Parathyroid adenoma (tissue), 2 donors: Measurements from ENCODE around the gene ALDOC.
"Not testable (repeated sequence)": the region's sequence is repeated elsewhere in the genome, so short reads cannot be mapped to it uniquely, and the experiment has no call there.

Experiments
- H2AFZ ChIP-seq: fragments of 300-600 bp; sonication (generic); one replicate; pipeline ENCODE4 v1.7.0; 2017; ENCODE audit warnings: antibody characterized with exemption, mild to moderate bottlenecking
- H3K27ac ChIP-seq: fragments of 300-600 bp; sonication (generic); one replicate; pipeline ENCODE4 v1.7.0; 2017
- H3K27me3 ChIP-seq: fragments of 300-600 bp; sonication (generic); one replicate; pipeline ENCODE4 v1.7.0; 2017; ENCODE audit warnings: low read length; ENCODE audit not compliant: control insufficient read depth, insufficient read depth
- H3K36me3 ChIP-seq: fragments of 300-600 bp; sonication (generic); one replicate; pipeline ENCODE4 v1.7.0; 2017; ENCODE audit warnings: low read length; ENCODE audit not compliant: control insufficient read depth, insufficient read depth
- H3K4me1 ChIP-seq: fragments of 300-600 bp; sonication (generic); one replicate; pipeline ENCODE4 v1.7.0; 2017; ENCODE audit warnings: control low read depth
- H3K4me2 ChIP-seq: fragments of 300-600 bp; sonication (generic); one replicate; pipeline ENCODE4 v1.7.0; 2017; ENCODE audit warnings: low read length
- H3K4me3 ChIP-seq: fragments of 300-600 bp; sonication (generic); one replicate; pipeline ENCODE4 v1.7.0; 2017; ENCODE audit warnings: low read depth, low read length
- H3K79me2 ChIP-seq: fragments of 300-600 bp; sonication (generic); one replicate; pipeline ENCODE4 v1.7.0; 2017; ENCODE audit warnings: control low read depth
- H3K9ac ChIP-seq: fragments of 300-600 bp; sonication (generic); one replicate; pipeline ENCODE4 v1.7.0; 2017; ENCODE audit warnings: mild to moderate bottlenecking
- H3K9me3 ChIP-seq: fragments of 300-600 bp; sonication (generic); one replicate; pipeline ENCODE4 v1.7.0; 2017; ENCODE audit warnings: low read length; ENCODE audit not compliant: control insufficient read depth
- TF ChIP-seq, protein P1 (sequence below): fragments of 300-600 bp; sonication (generic); IDR thresholded peaks from one replicate; pipeline ENCODE4 v1.7.0; 2017; ENCODE audit warnings: antibody characterized with exemption, mild to moderate bottlenecking
- donor health status: primary hyperparathyroidism.

ALDOC gene

DNA sequence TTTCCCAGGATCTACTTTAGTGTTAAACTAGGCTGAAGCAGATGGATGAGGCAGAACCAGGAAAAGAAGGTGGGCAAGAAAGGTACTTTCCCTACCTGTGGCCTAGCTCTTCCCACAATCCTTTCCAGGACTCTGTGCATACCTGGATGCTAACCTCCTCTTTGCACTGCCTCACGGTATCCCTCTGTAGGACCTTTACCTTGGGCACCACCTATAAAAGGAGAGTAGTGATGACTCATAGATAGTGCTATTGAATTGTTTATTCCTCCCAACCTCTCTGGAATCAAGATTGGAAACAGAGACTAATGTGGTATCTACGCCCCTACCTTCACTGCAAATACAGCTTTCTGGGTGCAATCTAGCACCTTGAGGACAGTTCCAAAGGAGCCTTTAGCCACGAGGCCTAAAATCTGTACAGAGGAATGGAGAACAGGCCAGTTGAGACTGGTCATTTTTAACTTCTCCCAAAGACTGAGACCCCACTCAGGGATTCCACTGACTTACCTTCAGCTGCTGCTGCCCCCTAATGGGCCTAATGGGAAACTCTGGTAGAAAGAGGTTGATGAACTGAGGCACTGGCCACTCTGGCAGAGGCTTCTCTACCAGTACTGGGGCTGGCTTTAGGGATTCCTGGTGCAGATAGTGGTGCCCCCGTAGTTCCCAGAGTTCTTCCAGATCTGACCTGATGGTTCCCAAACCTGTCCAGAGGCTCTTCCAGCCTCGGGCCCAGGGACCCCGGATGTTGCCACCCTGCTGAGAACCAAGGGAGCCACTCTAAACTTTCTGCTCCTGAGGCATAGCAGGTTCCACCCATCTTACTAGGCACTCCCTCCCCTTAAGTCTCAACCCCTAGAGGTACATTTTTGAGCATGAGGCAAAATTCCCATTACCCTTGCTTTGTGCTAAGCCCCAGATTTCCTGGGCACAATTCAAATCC lies 36.5 kb upstream of the ALDOC start:
- Histone ChIP-seq H3K4me1 (no peaks in the 10 kb centered on the region), H3K27ac (no peak overlapping the region), H3K79me2 (no peaks in the 10 kb centered on the region), H3K9me3 (no peaks in the 10 kb centered on the region), H3K36me3 (no peaks in the 10 kb centered on the region), H3K4me3 (no peak overlapping the region), H3K27me3 (no peaks in the 10 kb centered on the region), H3K4me2 (no peak overlapping the region), H3K9ac (no peak overlapping the region), H2AFZ (no peak overlapping the region)
- TF ChIP-seq, protein P1, sequence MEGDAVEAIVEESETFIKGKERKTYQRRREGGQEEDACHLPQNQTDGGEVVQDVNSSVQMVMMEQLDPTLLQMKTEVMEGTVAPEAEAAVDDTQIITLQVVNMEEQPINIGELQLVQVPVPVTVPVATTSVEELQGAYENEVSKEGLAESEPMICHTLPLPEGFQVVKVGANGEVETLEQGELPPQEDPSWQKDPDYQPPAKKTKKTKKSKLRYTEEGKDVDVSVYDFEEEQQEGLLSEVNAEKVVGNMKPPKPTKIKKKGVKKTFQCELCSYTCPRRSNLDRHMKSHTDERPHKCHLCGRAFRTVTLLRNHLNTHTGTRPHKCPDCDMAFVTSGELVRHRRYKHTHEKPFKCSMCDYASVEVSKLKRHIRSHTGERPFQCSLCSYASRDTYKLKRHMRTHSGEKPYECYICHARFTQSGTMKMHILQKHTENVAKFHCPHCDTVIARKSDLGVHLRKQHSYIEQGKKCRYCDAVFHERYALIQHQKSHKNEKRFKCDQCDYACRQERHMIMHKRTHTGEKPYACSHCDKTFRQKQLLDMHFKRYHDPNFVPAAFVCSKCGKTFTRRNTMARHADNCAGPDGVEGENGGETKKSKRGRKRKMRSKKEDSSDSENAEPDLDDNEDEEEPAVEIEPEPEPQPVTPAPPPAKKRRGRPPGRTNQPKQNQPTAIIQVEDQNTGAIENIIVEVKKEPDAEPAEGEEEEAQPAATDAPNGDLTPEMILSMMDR, result peak; percentile 68

DNA sequence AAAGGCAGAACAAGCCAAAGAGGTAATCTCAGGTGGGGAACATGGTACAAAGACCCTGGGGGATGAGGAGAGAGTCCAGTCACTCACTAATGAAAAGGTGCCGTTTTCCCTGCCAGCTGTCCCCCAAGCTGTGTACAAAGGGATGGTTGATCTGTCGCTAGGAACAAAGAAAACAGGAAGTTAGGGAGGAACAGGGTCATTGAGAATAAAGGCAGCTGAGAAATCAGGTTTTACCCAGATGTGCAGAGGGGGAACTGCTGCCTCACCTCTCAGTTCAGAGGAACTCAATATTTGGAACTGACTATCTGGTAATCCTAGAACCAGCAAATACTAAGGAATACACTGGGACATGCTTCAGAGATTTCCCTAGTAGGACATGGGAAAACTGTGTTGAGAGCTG lies 35.8 kb upstream of the ALDOC start:
- Histone ChIP-seq H3K79me2 (no peaks in the 10 kb centered on the region), H3K36me3 (no peaks in the 10 kb centered on the region), H3K4me3 (no peak overlapping the region), H3K4me2 (no peak overlapping the region), H2AFZ (no peak overlapping the region), H3K9ac (no peak overlapping the region), H3K9me3 (no peaks in the 10 kb centered on the region), H3K27ac (no peak overlapping the region), H3K27me3 (no peaks in the 10 kb centered on the region), H3K4me1 (no peaks in the 10 kb centered on the region)
- TF ChIP-seq, protein P1, result no peak

DNA sequence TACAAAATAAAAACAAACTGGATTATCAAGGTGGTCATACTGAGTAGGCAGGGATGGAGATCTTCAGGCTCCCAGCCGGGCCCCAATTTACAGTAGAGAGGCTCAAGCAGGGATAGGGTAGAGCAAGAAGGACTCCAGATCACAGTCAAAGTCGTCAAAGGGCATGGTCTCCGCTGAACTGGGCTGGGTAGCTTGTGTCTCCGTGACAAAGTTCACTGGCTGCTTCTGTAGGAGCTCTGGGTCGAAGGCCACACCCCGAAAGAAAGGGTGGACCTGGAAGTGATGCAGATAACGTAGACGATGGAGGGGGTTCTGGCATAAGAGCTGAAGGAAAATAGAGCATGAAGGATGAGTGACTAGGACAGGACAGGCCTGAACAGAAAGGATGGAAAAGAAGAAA lies 33.7 kb upstream of the ALDOC start:
- Histone ChIP-seq H3K36me3 (no peaks in the 10 kb centered on the region), H3K4me3 (no peak overlapping the region), H3K27ac (no peak overlapping the region), H3K4me2 (no peak overlapping the region), H3K27me3 (no peaks in the 10 kb centered on the region), H2AFZ (no peak overlapping the region), H3K9ac (no peak overlapping the region), H3K4me1 (no peaks in the 10 kb centered on the region), H3K79me2 (no peaks in the 10 kb centered on the region), H3K9me3 (no peaks in the 10 kb centered on the region)
- TF ChIP-seq, protein P1, result no peak

DNA sequence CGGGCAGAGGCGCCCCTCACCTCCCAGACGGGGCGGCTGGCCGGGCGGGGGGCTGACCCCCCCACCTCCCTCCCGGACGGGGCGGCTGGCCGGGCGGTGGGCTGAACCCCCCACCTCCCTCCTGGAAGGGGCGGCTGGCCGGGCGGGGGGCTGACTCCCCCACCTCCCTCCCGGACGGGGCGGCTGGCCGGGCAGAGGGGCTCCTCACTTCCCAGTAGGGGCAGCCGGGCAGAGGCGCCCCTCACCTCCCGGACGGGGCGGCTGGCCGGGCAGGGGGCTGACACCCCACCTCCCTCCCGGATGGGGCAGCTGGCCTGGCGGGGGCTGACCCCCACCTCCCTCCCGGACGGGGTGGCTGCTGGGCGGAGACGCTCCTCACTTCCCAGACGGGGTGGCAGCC lies 27.3 kb upstream of the ALDOC start:
- not testable (repeated sequence) for H3K36me3 ChIP-seq, H3K79me2 ChIP-seq, H3K4me2 ChIP-seq

DNA sequence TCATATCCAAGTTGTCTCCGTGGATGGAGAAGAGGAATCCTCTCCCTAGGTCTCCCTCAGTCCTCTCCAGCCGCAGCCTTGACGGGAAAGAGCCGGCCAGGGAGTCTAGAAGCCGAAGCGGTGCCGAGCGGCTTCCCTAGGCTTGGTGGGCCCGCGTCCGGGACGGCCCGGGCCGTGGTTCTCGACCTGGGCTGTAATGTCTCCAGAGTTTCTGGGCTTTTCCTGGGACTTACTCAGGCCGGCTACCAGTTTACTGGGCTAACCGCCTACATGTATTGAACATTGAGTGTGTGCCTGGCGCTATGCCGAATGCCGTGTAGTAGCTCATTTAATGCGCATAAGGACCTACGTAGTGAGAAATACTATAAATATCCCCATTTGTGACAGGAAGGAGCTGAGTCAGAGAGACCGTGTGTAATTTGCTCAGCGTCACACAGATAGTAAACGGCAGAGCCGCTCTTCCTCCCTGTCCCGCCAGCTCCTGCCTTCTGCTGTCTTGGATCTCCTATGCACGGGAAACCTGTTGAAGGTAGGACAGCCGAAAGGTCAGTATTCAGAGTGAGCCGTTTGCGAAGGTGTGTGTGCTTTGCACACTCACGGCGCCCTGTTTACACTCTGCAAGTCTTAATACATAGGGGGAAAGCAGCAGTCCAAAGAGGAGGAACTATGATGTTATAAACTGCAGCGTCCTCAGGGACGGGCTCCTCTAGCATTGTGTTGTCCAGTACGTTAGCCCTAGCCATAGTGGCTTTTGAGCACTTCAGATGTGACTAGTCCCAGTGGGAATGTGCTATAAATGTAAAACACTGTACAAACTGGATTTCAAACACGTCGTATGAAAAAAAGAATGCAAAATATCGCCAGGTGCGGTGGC lies 22.9 kb upstream of the ALDOC start:
- peak overlapping the region; percentile 60 for H3K4me3 ChIP-seq
- peak overlapping the region; percentile 96 for H2AFZ ChIP-seq
- H3K9me3 ChIP-seq, result no peaks in the 10 kb centered on the region
- H3K9ac ChIP-seq, result no peak overlapping the region
- H3K27ac ChIP-seq, result peak overlapping the region; percentile 71
- H3K4me1 ChIP-seq, result peaks cover 5% of the 10 kb centered on the region
- H3K36me3 ChIP-seq, result no peaks in the 10 kb centered on the region
- no peaks in the 10 kb centered on the region for H3K79me2 ChIP-seq
- H3K27me3 ChIP-seq, result no peaks in the 10 kb centered on the region
- TF ChIP-seq, protein P1, result no peak
- peak overlapping the region; percentile 77 for H3K4me2 ChIP-seq

More for the DNA sequence above, 27.3 kb upstream of the ALDOC start:
- not testable (repeated sequence) for H3K9me3 ChIP-seq, H3K4me1 ChIP-seq, H2AFZ ChIP-seq, H3K4me3 ChIP-seq, H3K27me3 ChIP-seq, H3K27ac ChIP-seq, H3K9ac ChIP-seq
